NT2/D1 (cell line): ENCODE data around the gene TMEM92.

ENCODE experiments used
- YY1 ChIP-seq: IDR thresholded peaks from 2 replicates; pipeline ENCODE4 v1.6.1; 2011; ENCODE audit not compliant: insufficient read length, insufficient read depth
- ZNF274 ChIP-seq: IDR thresholded peaks from 2 replicates; pipeline ENCODE4 v1.6.1; 2011; ENCODE audit warnings: mild to moderate bottlenecking, low read depth, low read length

- TF ChIP-seq YY1 (no peak), ZNF274 (no peak)
Observed at GRCh38 chr17:50258647-50259476, 15.4 kb upstream of the TMEM92 start.
